Mesenchymal stem cell (in vitro differentiated cells and primary cell): ENCODE measurements around the gene SETD2.

Experiments used
- DNase-seq: peaks from one replicate; pipeline ENCODE4 v3.0.0-alpha.2; 2013
- H2AFZ ChIP-seq: one replicate; pipeline ENCODE4 v1.6.1; 2013; ENCODE audit warnings: low read depth, mild to moderate bottlenecking, control low read depth, inconsistent platforms, low read length, moderate library complexity
- H2AK5ac ChIP-seq: 2 replicates; pipeline ENCODE4 v1.6.1; 2013; ENCODE audit warnings: low read length, moderate library complexity, mild to moderate bottlenecking, inconsistent platforms; ENCODE audit not compliant: severe bottlenecking
- H2BK120ac ChIP-seq: one replicate; pipeline ENCODE4 v1.6.1; 2013; ENCODE audit warnings: low read depth, mild to moderate bottlenecking, inconsistent platforms, low read length, moderate library complexity
- H2BK12ac ChIP-seq, 2 experiments: one replicate each; pipeline ENCODE4 v1.6.1; 2013; ENCODE audit warnings: inconsistent platforms in 2 of 2, low read length in 2 of 2, mild to moderate bottlenecking in 2 of 2, moderate library complexity in 2 of 2, control low read depth in 1 of 2
- H2BK15ac ChIP-seq: one replicate; pipeline ENCODE4 v1.6.1; 2013; ENCODE audit warnings: mild to moderate bottlenecking, low read depth, inconsistent platforms; ENCODE audit not compliant: poor library complexity, severe bottlenecking
- H2BK5ac ChIP-seq: 2 replicates; pipeline ENCODE4 v1.6.1; 2013; ENCODE audit warnings: low read depth, mild to moderate bottlenecking, low read length, control low read depth, inconsistent platforms; ENCODE audit not compliant: poor library complexity, severe bottlenecking
- H3K14ac ChIP-seq, 2 experiments: one replicate each; pipeline ENCODE4 v1.6.1; 2013; ENCODE audit warnings: inconsistent platforms in 2 of 2, low read length in 2 of 2, control low read depth in 1 of 2, mild to moderate bottlenecking in 1 of 2, moderate library complexity in 1 of 2
- H3K18ac ChIP-seq, 2 experiments: one replicate each; pipeline ENCODE4 v1.6.1; 2013; ENCODE audit warnings: inconsistent platforms in 2 of 2, low read length in 2 of 2, control low read depth in 1 of 2, low read depth in 1 of 2, mild to moderate bottlenecking in 1 of 2
- H3K23ac ChIP-seq, 2 experiments: one replicate each; pipeline ENCODE4 v1.6.1; 2013; ENCODE audit warnings: inconsistent platforms in 2 of 2, low read length in 2 of 2, mild to moderate bottlenecking in 2 of 2, moderate library complexity in 2 of 2, control low read depth in 1 of 2
- H3K27ac ChIP-seq: 2 replicates; pipeline ENCODE4 v1.5.1; 2013; ENCODE audit warnings: mild to moderate bottlenecking, moderate library complexity, low read length, control low read depth, inconsistent platforms; ENCODE audit not compliant: poor library complexity, severe bottlenecking
- H3K27me3 ChIP-seq, 2 experiments: 2 replicates each; pipeline versions ENCODE4 v1.6.1 to v1.7.0; 2013; ENCODE audit warnings: low read length in 2 of 2, mild to moderate bottlenecking in 2 of 2, moderate library complexity in 2 of 2, control low read depth in 1 of 2, inconsistent platforms in 1 of 2; ENCODE audit not compliant: control insufficient read depth in 1 of 2, insufficient read depth in 1 of 2
- H3K36me3 ChIP-seq, 2 experiments: 2 replicates each; pipeline versions ENCODE4 v1.6.1 to v1.7.0; 2013; ENCODE audit warnings: low read length in 2 of 2, control low read depth in 1 of 2, inconsistent platforms in 1 of 2, low read depth in 1 of 2, mild to moderate bottlenecking in 1 of 2; ENCODE audit not compliant: insufficient read depth in 2 of 2, control insufficient read depth in 1 of 2
- H3K4ac ChIP-seq, 2 experiments: one replicate each; pipeline ENCODE4 v1.6.1; 2013; ENCODE audit warnings: inconsistent platforms in 2 of 2, low read length in 2 of 2, mild to moderate bottlenecking in 2 of 2, moderate library complexity in 2 of 2, control low read depth in 1 of 2, low read depth in 1 of 2
- H3K4me1 ChIP-seq: 2 replicates; pipeline ENCODE4 v1.6.1; 2013; ENCODE audit warnings: low read depth, low read length, control low read depth; ENCODE audit not compliant: control insufficient read depth, insufficient read depth
- H3K4me2 ChIP-seq: 2 replicates; pipeline ENCODE4 v1.6.1; 2013; ENCODE audit warnings: low read length, mild to moderate bottlenecking, inconsistent platforms; ENCODE audit not compliant: poor library complexity, severe bottlenecking
- H3K4me3 ChIP-seq, 2 experiments: 2 replicates each; pipeline versions ENCODE4 v1.5.1 to v1.7.0; 2013; ENCODE audit warnings: low read length in 2 of 2, mild to moderate bottlenecking in 2 of 2, control low read depth in 1 of 2, low read depth in 1 of 2; ENCODE audit not compliant: insufficient read depth in 1 of 2
- H3K79me1 ChIP-seq: replicated peaks from 2 replicates; pipeline ENCODE4 v1.6.1; 2013; ENCODE audit warnings: mild to moderate bottlenecking, control low read depth, low read length, inconsistent platforms; ENCODE audit not compliant: poor library complexity, severe bottlenecking
- H3K9ac ChIP-seq: 2 replicates; pipeline ENCODE4 v1.7.0; 2013; ENCODE audit warnings: mild to moderate bottlenecking, low read length, moderate library complexity
- H3K9me3 ChIP-seq: 2 replicates; pipeline ENCODE4 v1.7.0; 2013; ENCODE audit warnings: mild to moderate bottlenecking, low read length; ENCODE audit not compliant: control insufficient read depth
- H4K8ac ChIP-seq: one replicate; pipeline ENCODE4 v1.6.1; 2013; ENCODE audit warnings: inconsistent platforms, mild to moderate bottlenecking, low read length, moderate library complexity
- H4K91ac ChIP-seq: one replicate; pipeline ENCODE4 v1.6.1; 2013; ENCODE audit warnings: mild to moderate bottlenecking, low read length, inconsistent platforms
- WGBS: methylation state at CpG from one replicate; pipeline ENCODE4 v1.1.7; 2013; ENCODE audit warnings: mixed read lengths; 5-methylcytosine and 5-hydroxymethylcytosine counted together

SETD2 gene

GRCh38 chr3:46996689-46997452, 167.0 kb downstream of the SETD2 start:
- Histone ChIP-seq H3K4me1 (peaks cover 15% of the 10 kb centered on the region), H3K36me3 (peaks cover 0 to 28% of the 10 kb centered on the region in 2 experiments)

DNA sequence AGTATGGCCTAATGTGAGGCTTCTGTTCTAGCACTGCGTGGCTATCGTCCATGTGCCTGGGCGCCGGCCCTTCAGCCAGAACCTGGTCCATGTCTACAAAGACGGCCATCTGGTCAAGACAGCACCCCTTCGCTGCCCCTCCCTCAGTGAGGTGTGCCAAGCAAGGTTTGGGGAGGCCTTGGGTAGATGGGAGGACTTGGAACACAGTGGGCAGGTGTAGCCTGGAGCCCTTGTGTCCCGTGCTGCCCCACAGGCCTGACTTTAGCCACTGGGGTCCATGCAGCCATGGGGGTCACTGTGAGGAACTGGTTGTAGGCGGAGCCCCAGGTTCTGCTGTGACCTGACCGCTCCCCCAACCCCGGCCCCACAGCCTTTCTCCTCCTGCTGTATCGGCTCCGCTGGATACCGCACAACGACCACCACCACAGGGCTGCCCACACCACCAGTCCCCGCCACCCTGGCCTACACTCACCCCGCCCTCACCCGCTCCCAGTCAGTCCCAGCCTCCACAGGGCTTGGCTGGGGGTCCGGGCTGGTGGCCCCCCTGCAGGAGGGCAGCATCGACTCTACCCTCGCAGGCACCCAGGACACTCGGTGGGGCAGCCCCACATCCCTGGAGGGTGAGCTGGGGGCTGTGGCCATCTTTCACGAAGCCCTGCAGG, 167.9 kb downstream of the SETD2 start:
- no peak overlapping the region for H3K4me3 ChIP-seq
- H3K36me3 ChIP-seq, result peaks cover 0 to 25% of the 10 kb centered on the region in 2 experiments
- H3K23ac ChIP-seq, result no peak overlapping the region
- no peak overlapping the region for H3K4me2 ChIP-seq
- no peak overlapping the region for H2BK5ac ChIP-seq
- H3K9ac ChIP-seq, result no peak overlapping the region
- H2AFZ ChIP-seq, result no peak overlapping the region
- no peak overlapping the region for H2BK120ac ChIP-seq
- H3K79me1 ChIP-seq, result no peaks in the 10 kb centered on the region
- no peaks in the 10 kb centered on the region for H3K27me3 ChIP-seq
- H3K27ac ChIP-seq, result no peak overlapping the region
- no peak overlapping the region for H4K91ac ChIP-seq
- no peak overlapping the region for H3K18ac ChIP-seq
- no peak for DNase-seq
- H2AK5ac ChIP-seq, result no peak overlapping the region
- H4K8ac ChIP-seq, result no peak overlapping the region
- WGBS, result 98% methylated on average over 21 of the region's 22 CpGs
- no peak overlapping the region for H2BK12ac ChIP-seq
- no peak overlapping the region for H3K4ac ChIP-seq
- no peak overlapping the region for H2BK15ac ChIP-seq
- H3K9me3 ChIP-seq, result no peaks in the 10 kb centered on the region
- H3K14ac ChIP-seq, result no peak overlapping the region
- peaks cover 15% of the 10 kb centered on the region for H3K4me1 ChIP-seq

More at GRCh38 chr3:46996689-46997452, 167.0 kb downstream of the SETD2 start:
- no peak overlapping the region for H3K4me3 ChIP-seq
- H3K18ac ChIP-seq, result no peak overlapping the region
- no peak overlapping the region for H3K9ac ChIP-seq
- no peak overlapping the region for H3K23ac ChIP-seq
- H3K27me3 ChIP-seq, result no peaks in the 10 kb centered on the region
- no peak overlapping the region for H3K4ac ChIP-seq
- WGBS, result 93% methylated on average over 12 of the region's 12 CpGs
- no peak overlapping the region for H3K27ac ChIP-seq
- H2AFZ ChIP-seq, result no peak overlapping the region
- H2BK12ac ChIP-seq, result no peak overlapping the region
- H4K91ac ChIP-seq, result no peak overlapping the region
- H3K9me3 ChIP-seq, result no peaks in the 10 kb centered on the region
- no peak overlapping the region for H2BK120ac ChIP-seq
- no peak overlapping the region for H2BK5ac ChIP-seq
- H3K79me1 ChIP-seq, result no peaks in the 10 kb centered on the region
- H2BK15ac ChIP-seq, result no peak overlapping the region
- no peak overlapping the region for H4K8ac ChIP-seq
- no peak overlapping the region for H3K4me2 ChIP-seq
- DNase-seq, result no peak
- no peak overlapping the region for H3K14ac ChIP-seq
- H2AK5ac ChIP-seq, result no peak overlapping the region

DNA sequence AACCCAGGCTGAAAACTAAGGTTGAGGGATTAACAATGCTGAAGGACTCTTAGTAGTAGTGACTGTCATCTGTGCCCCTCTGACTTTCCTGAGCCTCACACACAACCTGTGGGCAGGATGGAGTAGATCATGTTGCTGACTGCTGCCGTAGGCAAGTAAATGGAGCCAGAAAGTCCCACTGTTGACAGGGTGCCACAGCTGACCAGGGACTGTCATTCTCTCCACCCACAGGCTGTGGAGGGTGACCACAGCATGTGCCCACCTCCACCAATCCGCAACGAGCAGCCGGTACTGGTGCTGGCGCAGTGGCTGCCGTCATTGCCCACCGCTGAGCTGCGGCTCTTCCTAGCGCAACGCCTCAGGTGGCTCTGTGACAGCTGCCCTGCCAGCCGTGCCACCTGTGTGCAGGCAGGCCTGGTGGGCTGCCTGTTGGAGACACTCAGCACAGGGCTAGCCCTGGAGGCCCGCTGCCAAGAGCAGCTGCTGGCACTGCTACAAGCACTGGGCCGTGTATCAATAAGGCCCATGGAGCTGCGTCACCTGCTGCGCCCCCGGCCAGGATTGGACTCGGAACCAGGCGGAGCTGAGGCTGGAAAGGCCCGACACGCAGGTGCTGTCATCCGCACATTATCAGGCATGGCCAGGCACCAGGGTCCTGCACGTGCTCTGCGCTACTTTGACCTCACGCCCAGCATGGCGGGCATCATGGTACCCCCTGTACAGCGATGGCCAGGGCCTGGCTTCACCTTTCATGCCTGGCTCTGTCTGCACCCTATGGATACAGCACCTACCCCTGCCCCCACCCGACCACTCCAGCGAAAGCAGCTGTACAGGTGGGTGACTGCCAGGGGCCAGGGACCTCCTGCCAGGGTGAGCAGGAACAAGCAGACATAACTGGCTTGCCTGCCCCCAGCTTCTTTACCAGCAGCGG, 168.8 kb downstream of the SETD2 start:
- H3K23ac ChIP-seq, result no peak overlapping the region
- no peak overlapping the region for H3K9ac ChIP-seq
- no peaks in the 10 kb centered on the region for H3K79me1 ChIP-seq
- H3K9me3 ChIP-seq, result no peaks in the 10 kb centered on the region
- WGBS, result 93% methylated on average over 29 of the region's 29 CpGs
- H2BK15ac ChIP-seq, result no peak overlapping the region
- H4K91ac ChIP-seq, result no peak overlapping the region
- no peak overlapping the region for H2AK5ac ChIP-seq
- peaks cover 0 to 20% of the 10 kb centered on the region in 2 experiments for H3K36me3 ChIP-seq
- H3K27ac ChIP-seq, result no peak overlapping the region
- H3K4me1 ChIP-seq, result peaks cover 10% of the 10 kb centered on the region
- H3K18ac ChIP-seq, result no peak overlapping the region
- no peak overlapping the region for H2BK5ac ChIP-seq
- no peak overlapping the region for H2AFZ ChIP-seq
- no peak overlapping the region for H2BK120ac ChIP-seq
- no peak overlapping the region for H3K4me2 ChIP-seq
- no peak overlapping the region for H4K8ac ChIP-seq
- H3K27me3 ChIP-seq, result no peaks in the 10 kb centered on the region
- no peak overlapping the region for H3K4ac ChIP-seq
- no peak overlapping the region for H3K4me3 ChIP-seq
- no peak for DNase-seq
- no peak overlapping the region for H3K14ac ChIP-seq
- H2BK12ac ChIP-seq, result no peak overlapping the region

- no peak overlapping the region for H4K8ac ChIP-seq
- H3K9ac ChIP-seq, result no peak overlapping the region
- no peak overlapping the region for H3K4me3 ChIP-seq
- H3K4ac ChIP-seq, result no peak overlapping the region
- no peak overlapping the region for H3K18ac ChIP-seq
- H3K27ac ChIP-seq, result no peak overlapping the region
- no peak for DNase-seq
- H2BK15ac ChIP-seq, result no peak overlapping the region
- H3K23ac ChIP-seq, result no peak overlapping the region
- H2BK5ac ChIP-seq, result no peak overlapping the region
- no peak overlapping the region for H2BK120ac ChIP-seq
- H2BK12ac ChIP-seq, result no peak overlapping the region
- no peak overlapping the region for H3K14ac ChIP-seq
- H3K36me3 ChIP-seq, result peaks cover 0 to 28% of the 10 kb centered on the region in 2 experiments
- 87% methylated on average over 7 of the region's 7 CpGs for WGBS
- no peaks in the 10 kb centered on the region for H3K27me3 ChIP-seq
- no peak overlapping the region for H2AK5ac ChIP-seq
- H2AFZ ChIP-seq, result no peak overlapping the region
- H3K9me3 ChIP-seq, result no peaks in the 10 kb centered on the region
- no peaks in the 10 kb centered on the region for H3K79me1 ChIP-seq
- peaks cover 9% of the 10 kb centered on the region for H3K4me1 ChIP-seq
- no peak overlapping the region for H3K4me2 ChIP-seq
- no peak overlapping the region for H4K91ac ChIP-seq
Measured at GRCh38 chr3:46993986-46994385, 169.9 kb downstream of the SETD2 start.
